Measurements from ENCODE around the gene CDC73.
A peak's percentile ranks its signal among the peaks of the same experiment; 100 is the strongest.

CDC73 gene

GRCh38 chr1:193121616-193122593 lies at the start of gene CDC73:
Gene CDC73 (plus strand): TSS chr1:193122031. CDS start chr1:193122201, 170 bp downstream.
- DNase-seq: peak; percentile 97

- no peak for DNase-seq
Observed at GRCh38 chr1:193077991-193078390, 43.8 kb upstream of the CDC73 start.

- DNase-seq: peak; percentile 67
Observed at GRCh38 chr1:193079187-193079586, 42.6 kb upstream of the CDC73 start.

GRCh38 chr1:193083365-193084088 lies 38.3 kb upstream of the CDC73 start:
- no peak for DNase-seq

GRCh38 chr1:193085263-193085662 lies 36.6 kb upstream of the CDC73 start:
- DNase-seq: no peak

- DNase-seq: no peak
Observed at GRCh38 chr1:193086342-193086741, 35.5 kb upstream of the CDC73 start.

- no peak for DNase-seq
Observed at GRCh38 chr1:193087893-193088292, 33.9 kb upstream of the CDC73 start.

- no peak for DNase-seq
Observed at GRCh38 chr1:193090865-193091264, 31.0 kb upstream of the CDC73 start.

- no peak for DNase-seq
Observed at GRCh38 chr1:193094112-193094511, 27.7 kb upstream of the CDC73 start.

GRCh38 chr1:193102662-193103061 lies 19.2 kb upstream of the CDC73 start:
- DNase-seq: no peak

GRCh38 chr1:193103759-193104501 lies 17.9 kb upstream of the CDC73 start:
- DNase-seq: peak; percentile 18

- peak; percentile 48 for DNase-seq
Observed at GRCh38 chr1:193104502-193104906, 17.3 kb upstream of the CDC73 start.

GRCh38 chr1:193104907-193105820 lies 16.7 kb upstream of the CDC73 start, which contains the start of gene GLRX2:
Gene GLRX2 (minus strand): TSS chr1:193105414. CDS start chr1:193105382, 32 bp downstream.
- DNase-seq: peak; percentile 93

- no peak for DNase-seq
Observed at GRCh38 chr1:193105821-193106177, 16.0 kb upstream of the CDC73 start.

GRCh38 chr1:193108471-193108870 lies 13.4 kb upstream of the CDC73 start:
- no peak for DNase-seq

GRCh38 chr1:193109619-193110018 lies 12.2 kb upstream of the CDC73 start:
- no peak for DNase-seq

GRCh38 chr1:193110246-193110645 lies 11.6 kb upstream of the CDC73 start:
- no peak for DNase-seq

GRCh38 chr1:193110864-193111263 lies 11.0 kb upstream of the CDC73 start:
- DNase-seq: no peak

GRCh38 chr1:193111641-193112090 lies 10.2 kb upstream of the CDC73 start:
- DNase-seq: no peak

- DNase-seq: no peak
Observed at GRCh38 chr1:193113258-193113991, 8.4 kb upstream of the CDC73 start.

- no peak for DNase-seq
Observed at GRCh38 chr1:193113992-193114332, 7.9 kb upstream of the CDC73 start.

All from hematopoietic multipotent progenitor cell treated with erythropoietin and hydrocortisone succinate and interleukin-3 and kit ligand, for 8 days (in vitro differentiated cells).